Measurements from ENCODE around the gene LYRM4.

Gene LYRM4

GRCh38 chr6:5260661-5261544 lies at the start of gene LYRM4, which contains the start of gene FARS2:
Gene LYRM4 (minus strand): TSS chr6:5260950. CDS start chr6:5260733, 217 bp downstream.
Gene FARS2 (plus strand): TSS chr6:5261513.
- DNase-seq (ENCODE audit: low spot score) = peak; percentile 93

- no peak for DNase-seq (ENCODE audit: low spot score)
Observed at GRCh38 chr6:5308066-5308465, 47.3 kb upstream of the LYRM4 start.

DNA sequence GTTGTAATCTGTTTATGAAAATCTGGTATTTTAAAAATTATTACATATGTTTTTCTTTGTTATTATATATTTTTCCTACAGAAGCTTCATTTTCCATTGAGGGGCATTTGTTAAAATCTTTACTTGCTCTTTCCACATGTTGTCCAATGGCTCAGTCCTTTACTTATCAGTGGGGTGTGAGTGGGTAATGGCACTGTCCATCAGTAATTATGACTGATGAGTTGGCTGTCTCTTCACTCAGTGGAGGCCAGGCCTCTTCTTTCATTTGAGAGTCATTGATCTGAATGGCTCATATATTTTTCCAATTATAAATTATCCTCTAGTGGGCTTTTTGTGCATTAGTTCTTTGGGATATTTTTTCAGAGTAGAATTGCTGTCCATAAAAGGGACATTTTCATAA lies 46.3 kb upstream of the LYRM4 start:
- no peak for DNase-seq (ENCODE audit: low spot score)

DNA sequence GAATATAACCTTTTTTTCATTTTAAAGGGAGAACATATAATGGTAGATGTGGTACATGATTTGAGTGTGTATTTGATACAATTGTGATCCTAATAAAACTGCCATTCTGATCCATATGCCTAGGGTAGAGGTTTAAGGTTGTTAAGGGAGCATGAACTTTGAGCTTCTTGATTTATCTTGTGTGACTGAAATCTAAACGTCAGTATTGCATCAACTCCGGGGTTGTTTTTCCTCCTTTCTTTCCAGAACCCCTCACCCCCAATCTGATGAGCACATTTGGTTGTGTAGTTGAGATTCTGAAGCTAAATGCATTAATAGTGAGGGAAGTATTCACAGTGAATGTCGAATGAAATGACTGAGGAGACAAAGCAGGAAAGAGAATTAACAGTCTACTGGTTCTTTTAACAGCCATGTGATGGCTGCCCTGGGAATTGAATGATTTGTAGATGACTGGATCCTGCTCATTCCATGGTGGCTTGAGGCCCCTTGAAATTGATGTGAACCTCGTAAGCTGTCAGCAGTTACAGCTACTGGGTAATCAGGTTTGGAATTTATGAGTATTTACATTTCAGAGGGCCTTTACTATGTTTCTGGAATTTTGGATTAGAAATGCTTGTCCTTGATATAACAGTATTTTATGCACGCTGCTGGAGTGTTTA lies 45.3 kb upstream of the LYRM4 start:
- DNase-seq (ENCODE audit: low spot score) = no peak

DNA sequence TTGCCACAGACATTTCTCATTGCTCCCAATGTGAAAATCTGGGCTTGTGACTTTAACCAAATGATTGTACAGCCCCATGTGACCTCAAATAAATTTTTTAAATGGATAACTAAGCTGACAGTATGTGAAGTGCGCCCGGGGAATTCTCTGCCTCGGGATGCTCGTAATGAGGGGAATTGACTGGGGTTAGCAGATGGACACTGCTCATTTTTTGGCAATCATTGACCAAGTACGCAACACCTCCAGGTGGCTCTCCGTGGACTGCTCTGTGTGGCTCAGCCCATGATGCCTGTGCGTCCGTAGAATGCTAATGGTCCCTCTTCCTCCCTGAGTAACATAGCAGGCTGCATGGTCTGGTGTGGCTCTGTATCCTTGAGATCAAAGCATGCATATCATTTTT lies 42.9 kb upstream of the LYRM4 start:
- DNase-seq (ENCODE audit: low spot score) = no peak

GRCh38 chr6:5302995-5303622 lies 42.4 kb upstream of the LYRM4 start:
- no peak for DNase-seq (ENCODE audit: low spot score)

DNA sequence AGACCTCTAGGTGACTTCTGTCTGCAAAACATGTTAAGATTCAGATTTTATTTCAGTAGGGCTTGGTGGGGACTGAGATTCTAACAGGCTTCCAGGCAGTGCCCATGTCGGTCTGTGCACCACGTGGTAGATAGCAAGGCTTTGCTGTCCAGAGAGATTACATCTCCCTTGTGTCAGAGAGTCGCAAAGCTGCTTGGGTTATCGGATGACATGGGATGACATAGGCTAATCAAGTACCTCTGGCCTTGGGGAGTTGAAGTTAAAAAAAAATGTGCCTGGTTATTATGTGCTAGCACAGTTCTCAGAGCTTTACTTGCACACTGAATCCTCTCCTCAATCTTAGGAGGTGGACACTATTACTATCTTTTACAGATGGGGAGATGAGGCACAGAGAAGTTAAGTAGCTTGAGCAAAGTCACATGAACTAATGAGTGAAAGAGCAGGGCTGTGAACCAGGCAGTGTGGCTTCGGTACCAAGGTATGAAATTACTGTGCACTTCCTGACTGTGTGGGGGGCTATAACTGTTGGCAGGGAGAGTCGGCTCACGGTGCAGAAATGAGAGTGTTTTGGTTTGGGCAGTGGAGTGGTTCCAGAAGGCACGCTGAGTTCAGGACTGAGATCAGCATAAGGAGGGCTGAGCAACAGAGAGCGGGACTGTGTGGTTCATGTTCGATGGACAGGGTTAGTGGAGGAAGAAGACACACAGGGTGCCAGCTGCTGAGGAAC lies 41.6 kb upstream of the LYRM4 start:
- no peak for DNase-seq (ENCODE audit: low spot score)

DNA sequence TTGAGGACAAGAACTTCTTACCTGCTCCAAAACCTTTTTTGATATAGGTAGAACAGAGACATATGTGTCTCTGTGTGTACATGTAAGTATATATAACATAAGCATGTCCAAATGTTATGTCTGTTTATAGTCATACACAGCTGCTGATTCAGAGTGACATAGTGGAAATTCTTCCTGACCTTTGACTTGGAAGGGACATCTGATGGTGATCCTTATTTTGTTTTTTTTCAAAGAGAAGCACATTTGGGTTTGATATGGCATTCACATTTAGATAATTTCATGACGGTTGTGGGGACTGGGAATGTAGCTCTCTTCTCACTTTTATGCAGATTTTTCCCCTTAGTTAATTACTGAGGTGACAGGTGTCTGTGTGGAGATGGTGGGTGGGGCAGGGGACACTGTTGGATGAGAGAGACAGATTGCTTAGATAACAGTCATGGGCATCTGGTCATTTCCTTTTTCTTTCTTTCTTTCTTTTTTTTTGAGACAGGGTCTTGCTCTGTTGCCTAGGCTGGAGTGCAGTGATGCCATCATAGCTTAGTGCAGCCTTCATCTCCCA lies 39.5 kb upstream of the LYRM4 start:
- no peak for DNase-seq (ENCODE audit: low spot score)

- DNase-seq (ENCODE audit: low spot score) = no peak
Observed at GRCh38 chr6:5295623-5296022, 34.9 kb upstream of the LYRM4 start.

- no peak for DNase-seq (ENCODE audit: low spot score)
Observed at GRCh38 chr6:5294392-5295211, 33.9 kb upstream of the LYRM4 start.

DNA sequence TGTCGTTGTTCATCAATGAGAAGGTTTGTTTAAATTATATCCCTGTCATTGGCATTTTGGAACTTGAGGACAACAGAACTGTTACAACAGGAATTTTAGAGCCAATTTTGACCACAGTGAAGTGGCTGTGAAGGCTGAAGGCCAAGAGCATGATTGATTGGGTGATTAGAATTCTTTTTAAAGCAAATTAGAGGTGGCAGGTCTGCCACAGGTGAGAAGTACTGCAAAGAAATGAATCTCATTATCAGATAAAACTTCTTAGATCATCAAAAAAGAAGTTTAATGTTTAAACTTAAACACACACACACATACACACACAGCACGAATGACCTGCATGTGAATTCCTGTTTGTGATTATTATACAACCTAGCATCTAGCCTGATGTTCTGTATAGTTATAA lies 32.9 kb upstream of the LYRM4 start:
- no peak for DNase-seq (ENCODE audit: low spot score)

DNA sequence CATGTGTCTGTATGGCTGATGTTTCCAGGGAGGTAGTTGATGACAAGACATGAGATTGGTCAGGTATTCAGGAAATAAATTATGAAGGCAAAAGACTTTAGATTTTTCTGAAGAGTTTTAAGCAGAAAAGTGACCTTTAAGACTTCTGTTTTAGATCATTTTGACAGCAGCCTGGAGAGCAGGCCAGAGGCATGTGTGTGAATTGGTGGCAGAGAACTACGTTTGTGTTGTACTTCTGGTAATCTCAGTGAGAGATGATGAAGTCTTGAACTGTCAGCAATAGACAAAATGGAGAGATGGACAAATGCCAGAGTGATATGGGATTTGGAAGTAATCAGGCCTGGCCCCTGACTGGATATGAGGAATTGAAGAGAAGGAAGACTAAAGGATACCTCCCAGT lies 31.4 kb upstream of the LYRM4 start:
- no peak for DNase-seq (ENCODE audit: low spot score)

DNA sequence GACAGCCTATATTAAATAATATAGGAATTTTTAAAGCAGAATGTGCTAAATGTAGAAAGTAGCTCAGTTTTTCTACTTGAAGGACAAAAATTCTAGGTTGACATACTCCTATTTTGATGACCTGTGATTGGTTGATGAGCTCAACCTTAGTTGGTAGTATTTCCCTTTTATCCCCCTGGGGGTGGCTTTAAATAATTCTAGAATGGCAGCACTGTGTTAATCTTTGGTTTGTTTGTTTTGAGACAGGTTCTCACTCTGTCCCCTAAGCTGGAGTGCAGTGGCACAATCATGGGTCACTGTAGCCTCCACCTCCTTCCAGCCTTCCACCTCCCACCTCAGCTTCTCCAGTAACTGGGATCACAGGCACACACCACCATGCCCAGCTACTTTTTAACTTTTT lies 29.8 kb upstream of the LYRM4 start:
- DNase-seq (ENCODE audit: low spot score) = no peak

GRCh38 chr6:5290097-5290496 lies 29.3 kb upstream of the LYRM4 start:
- no peak for DNase-seq (ENCODE audit: low spot score)

DNA sequence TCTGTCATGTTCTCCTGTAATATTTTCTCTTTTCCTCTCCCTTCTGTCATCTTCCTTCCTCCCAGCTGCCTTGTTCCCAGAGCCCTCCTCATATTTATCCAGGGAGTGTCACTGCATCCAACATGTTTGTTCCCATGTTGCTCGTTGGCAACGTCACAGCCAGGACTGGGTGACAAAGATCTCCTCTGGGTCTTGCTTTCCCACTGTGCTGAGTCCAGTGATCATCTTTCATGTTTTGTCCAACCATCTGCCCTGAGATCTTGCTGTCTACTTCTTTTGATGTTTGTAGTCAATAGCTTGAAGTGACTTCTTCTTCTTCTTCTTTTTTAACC lies 27.2 kb upstream of the LYRM4 start:
- no peak for DNase-seq (ENCODE audit: low spot score)

GRCh38 chr6:5287205-5287965 lies 26.6 kb upstream of the LYRM4 start:
- DNase-seq (ENCODE audit: low spot score) = no peak

- DNase-seq (ENCODE audit: low spot score) = no peak
Observed at GRCh38 chr6:5286780-5287179, 26.0 kb upstream of the LYRM4 start.

DNA sequence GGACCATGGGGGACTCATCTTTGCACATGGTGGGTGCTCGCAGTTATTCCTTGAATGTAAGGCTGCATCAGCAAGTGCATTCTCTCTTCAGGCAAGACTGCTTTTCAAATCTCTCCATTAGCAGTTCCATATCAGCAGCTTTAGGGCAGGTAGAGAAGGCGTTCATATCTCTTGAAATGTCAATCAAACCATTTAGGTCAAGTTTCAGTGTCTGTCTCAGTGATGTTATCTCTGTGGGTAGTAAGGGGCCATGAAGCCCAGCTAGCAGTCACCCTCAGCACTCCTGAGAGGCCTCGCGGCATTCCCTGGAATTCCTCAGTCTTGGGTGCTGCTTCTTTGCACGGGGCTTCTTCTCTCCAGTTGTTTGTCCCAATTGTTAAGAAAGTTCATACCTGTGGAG lies 24.8 kb upstream of the LYRM4 start:
- no peak for DNase-seq (ENCODE audit: low spot score)

DNA sequence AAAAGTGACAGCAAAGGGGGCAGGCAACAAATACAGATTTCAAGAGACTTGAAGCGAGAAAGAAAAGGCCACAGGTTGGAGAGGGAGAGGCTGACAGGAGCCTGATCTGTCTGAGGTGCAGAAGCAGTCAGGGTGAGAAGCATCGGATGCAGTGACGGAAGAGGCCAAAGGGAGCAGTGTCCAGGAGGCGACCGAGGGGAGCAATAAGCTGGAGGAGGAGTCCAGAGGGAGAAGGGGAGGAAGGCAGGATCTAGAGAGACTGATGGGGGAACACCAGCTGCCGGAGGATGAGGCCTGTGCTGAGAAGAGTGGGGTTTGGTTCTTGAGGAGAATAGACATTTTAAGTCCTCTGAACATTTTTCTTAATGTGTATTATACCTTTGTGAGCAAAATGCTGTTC lies 24.3 kb upstream of the LYRM4 start:
- no peak for DNase-seq (ENCODE audit: low spot score)

DNA sequence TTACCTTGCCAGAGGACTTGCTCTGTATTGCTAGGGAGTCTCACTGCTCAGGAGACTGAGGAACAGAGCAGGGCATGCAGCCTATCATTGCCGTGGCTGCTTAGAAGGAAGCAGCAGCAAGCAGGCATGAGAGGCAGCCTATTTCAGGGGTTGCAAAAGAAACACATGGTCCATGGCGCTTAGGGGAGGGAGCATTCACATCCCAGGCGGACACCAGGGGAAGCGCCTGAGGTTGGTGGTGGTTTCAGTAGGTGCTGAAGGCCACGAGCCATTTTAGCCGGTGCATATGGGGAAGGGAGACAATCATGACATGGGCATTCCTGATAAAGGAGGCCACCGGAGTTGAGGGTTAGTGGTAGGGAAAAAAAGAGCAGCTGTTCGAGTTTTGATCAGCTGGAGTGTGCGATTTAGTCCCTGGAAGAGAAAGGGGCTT lies 21.5 kb upstream of the LYRM4 start:
- DNase-seq (ENCODE audit: low spot score) = no peak
